Nephron progenitor cell (in vitro differentiated cells): ENCODE measurements around the gene CRHR2.

ENCODE experiments used
- DNase-seq: peaks from one replicate; pipeline ENCODE4 v3.0.0; 2021
- H3K27ac Mint-ChIP-seq: 2 replicates; pipeline ENCODE4 v1.8.0; 2021; ENCODE audit warnings: mild to moderate bottlenecking, moderate library complexity, mixed read lengths
- H3K27me3 Mint-ChIP-seq: 2 replicates; pipeline ENCODE4 v1.8.0; 2021; ENCODE audit warnings: mild to moderate bottlenecking, low read depth, mixed read lengths; ENCODE audit not compliant: poor library complexity
- H3K36me3 Mint-ChIP-seq: 2 replicates; pipeline ENCODE4 v1.8.0; 2021; ENCODE audit warnings: low read depth, mixed read lengths
- H3K4me1 Mint-ChIP-seq: 2 replicates; pipeline ENCODE4 v1.8.0; 2021; ENCODE audit warnings: mixed read lengths
- H3K4me3 Mint-ChIP-seq: 2 replicates; pipeline ENCODE4 v1.8.0; 2021; ENCODE audit warnings: mild to moderate bottlenecking, moderate library complexity, mixed read lengths
- H3K9me3 Mint-ChIP-seq: 2 replicates; pipeline ENCODE4 v1.8.0; 2021; ENCODE audit warnings: mild to moderate bottlenecking, moderate library complexity, mixed read lengths
- TF ChIP-seq, protein P1 (sequence below): fragments of 200-600 bp; sonication (generic); IDR thresholded peaks from 2 replicates; pipeline ENCODE4 v1.5.0; 2021; ENCODE audit warnings: antibody characterized with exemption

The CRHR2 gene

DNA sequence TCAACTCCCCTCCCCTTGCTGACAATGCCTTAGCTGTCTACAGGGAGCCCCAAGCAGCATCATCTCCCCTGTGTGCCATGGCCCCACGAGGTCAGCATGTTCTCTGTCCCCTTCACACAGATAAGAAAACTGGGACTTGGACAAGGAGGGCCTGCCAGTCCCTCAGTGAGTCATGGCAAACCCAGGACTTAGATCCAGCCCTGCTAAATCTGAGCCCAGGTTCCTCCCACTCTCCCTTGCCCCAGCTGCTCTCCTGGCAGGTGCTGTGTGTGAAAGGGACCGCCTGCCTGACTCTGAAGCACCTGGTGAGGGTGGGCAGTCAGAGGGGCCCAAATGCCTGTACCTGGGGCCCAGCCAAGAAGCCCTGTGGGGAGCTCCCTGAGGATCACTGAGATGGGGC lies 7.4 kb downstream of the CRHR2 start:
- TF ChIP-seq, protein P1, sequence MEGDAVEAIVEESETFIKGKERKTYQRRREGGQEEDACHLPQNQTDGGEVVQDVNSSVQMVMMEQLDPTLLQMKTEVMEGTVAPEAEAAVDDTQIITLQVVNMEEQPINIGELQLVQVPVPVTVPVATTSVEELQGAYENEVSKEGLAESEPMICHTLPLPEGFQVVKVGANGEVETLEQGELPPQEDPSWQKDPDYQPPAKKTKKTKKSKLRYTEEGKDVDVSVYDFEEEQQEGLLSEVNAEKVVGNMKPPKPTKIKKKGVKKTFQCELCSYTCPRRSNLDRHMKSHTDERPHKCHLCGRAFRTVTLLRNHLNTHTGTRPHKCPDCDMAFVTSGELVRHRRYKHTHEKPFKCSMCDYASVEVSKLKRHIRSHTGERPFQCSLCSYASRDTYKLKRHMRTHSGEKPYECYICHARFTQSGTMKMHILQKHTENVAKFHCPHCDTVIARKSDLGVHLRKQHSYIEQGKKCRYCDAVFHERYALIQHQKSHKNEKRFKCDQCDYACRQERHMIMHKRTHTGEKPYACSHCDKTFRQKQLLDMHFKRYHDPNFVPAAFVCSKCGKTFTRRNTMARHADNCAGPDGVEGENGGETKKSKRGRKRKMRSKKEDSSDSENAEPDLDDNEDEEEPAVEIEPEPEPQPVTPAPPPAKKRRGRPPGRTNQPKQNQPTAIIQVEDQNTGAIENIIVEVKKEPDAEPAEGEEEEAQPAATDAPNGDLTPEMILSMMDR = no peak
- no peak for DNase-seq
- H3K27me3 Mint-ChIP-seq = peaks cover 61% of the 10 kb centered on the region
- no peak overlapping the region for H3K4me3 Mint-ChIP-seq
- H3K27ac Mint-ChIP-seq = no peak overlapping the region
- peaks cover 8% of the 10 kb centered on the region for H3K36me3 Mint-ChIP-seq
- no peaks in the 10 kb centered on the region for H3K9me3 Mint-ChIP-seq
- H3K4me1 Mint-ChIP-seq = peaks cover 10% of the 10 kb centered on the region

DNA sequence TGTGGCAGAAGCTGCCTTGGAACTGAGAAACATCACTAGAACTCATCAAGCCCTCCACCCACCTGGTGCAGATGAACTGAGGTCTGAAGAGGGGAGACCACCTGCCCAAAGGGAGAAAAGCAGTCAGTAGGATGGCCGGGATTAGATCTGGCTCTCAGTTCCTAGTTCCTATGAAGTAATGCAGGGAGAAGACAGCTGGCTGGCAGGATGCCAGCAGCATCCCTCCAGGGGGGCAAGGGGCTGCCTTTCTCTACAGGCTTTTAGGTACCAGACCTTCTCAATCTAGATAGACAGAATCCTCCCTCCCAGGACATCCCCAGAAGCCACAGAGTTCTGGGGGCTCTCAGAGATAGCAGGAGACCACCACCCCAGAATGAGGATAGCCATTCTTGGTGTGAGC lies 7.8 kb downstream of the CRHR2 start:
- H3K9me3 Mint-ChIP-seq = no peaks in the 10 kb centered on the region
- H3K27me3 Mint-ChIP-seq = peaks cover 57% of the 10 kb centered on the region
- peaks cover 8% of the 10 kb centered on the region for H3K36me3 Mint-ChIP-seq
- DNase-seq = no peak
- H3K4me3 Mint-ChIP-seq = no peak overlapping the region
- TF ChIP-seq, protein P1 = no peak
- no peak overlapping the region for H3K27ac Mint-ChIP-seq
- H3K4me1 Mint-ChIP-seq = peaks cover 5% of the 10 kb centered on the region

DNA sequence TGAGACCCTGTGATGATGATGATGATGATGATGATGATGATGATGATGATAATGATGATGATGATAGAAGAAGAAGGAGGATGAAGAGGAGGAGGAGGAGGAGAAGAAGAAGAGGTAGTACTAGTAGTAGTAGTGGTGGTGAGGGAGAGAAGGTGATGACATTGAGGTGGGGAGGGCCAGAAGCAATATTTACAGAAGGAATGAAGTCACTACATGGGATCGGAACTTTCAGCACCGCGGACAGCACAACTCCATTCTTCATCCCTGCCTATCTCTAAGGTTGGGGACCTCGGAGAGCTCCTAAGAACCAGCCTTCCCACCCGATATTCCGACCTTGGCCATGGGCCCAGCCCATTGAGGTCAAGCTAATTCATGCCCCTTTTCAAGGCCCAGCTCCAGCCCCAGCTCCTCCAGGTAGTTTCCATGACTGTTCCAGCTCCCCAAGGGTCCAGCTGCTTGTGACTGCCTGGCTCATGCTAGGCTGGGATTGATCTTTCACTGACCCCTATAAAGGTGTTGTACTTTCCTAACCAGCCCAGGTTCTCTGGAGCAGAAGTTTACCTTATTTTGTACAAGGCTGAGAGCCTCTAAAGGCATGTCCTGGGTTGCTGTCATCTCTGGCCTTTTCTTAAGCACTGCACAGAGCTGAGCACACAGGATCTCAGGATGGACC lies 10.3 kb downstream of the CRHR2 start:
- peak; percentile 84 for DNase-seq
- H3K27me3 Mint-ChIP-seq = peaks cover 38% of the 10 kb centered on the region
- H3K4me1 Mint-ChIP-seq = no peaks in the 10 kb centered on the region
- H3K9me3 Mint-ChIP-seq = no peaks in the 10 kb centered on the region
- no peak overlapping the region for H3K27ac Mint-ChIP-seq
- peaks cover 8% of the 10 kb centered on the region for H3K36me3 Mint-ChIP-seq
- TF ChIP-seq, protein P1 = no peak
- H3K4me3 Mint-ChIP-seq = no peak overlapping the region

DNA sequence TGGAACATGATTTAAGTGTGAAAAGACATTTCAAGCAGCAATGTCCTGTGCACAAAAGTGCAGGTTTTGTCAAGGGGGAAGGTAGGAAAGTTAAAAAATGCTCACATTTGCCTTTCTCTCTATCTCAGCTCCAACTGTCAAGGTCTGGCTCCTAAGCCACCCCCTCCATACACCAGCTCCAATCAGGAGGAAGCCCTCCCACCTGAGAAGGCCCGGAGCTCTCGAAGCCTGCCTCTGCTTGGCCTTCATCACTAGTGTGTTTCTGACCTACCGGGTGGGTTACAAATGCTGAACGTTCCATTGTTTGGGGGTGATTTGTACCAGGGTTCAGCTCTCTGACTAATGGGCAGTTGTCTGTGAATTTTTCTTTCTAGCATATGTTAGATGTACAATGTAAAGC lies 14.2 kb downstream of the CRHR2 start:
- H3K4me3 Mint-ChIP-seq = no peak overlapping the region
- H3K27ac Mint-ChIP-seq = no peak overlapping the region
- peaks cover 4% of the 10 kb centered on the region for H3K36me3 Mint-ChIP-seq
- DNase-seq = no peak
- peaks cover 17% of the 10 kb centered on the region for H3K27me3 Mint-ChIP-seq
- no peaks in the 10 kb centered on the region for H3K4me1 Mint-ChIP-seq
- TF ChIP-seq, protein P1 = no peak
- H3K9me3 Mint-ChIP-seq = no peaks in the 10 kb centered on the region

DNA sequence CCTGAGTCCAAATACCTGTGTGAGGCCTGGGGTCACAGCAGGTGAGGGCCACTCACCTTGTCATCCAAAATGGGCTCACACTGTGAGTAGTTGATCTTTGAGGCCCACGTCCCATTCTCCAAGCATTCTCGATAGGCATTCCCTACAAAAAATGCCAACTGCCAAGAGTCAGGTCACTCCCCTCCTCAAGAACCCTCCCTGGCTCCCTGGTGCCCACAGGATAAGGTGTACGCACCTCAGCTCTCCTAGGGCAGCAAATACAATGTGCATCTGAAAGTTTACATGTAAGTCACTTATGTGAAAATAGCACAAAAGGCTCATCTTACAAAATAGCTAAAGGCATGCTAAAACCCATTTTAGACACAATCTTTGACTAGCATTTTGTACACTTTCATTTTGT lies 15.1 kb downstream of the CRHR2 start:
- no peaks in the 10 kb centered on the region for H3K36me3 Mint-ChIP-seq

DNA sequence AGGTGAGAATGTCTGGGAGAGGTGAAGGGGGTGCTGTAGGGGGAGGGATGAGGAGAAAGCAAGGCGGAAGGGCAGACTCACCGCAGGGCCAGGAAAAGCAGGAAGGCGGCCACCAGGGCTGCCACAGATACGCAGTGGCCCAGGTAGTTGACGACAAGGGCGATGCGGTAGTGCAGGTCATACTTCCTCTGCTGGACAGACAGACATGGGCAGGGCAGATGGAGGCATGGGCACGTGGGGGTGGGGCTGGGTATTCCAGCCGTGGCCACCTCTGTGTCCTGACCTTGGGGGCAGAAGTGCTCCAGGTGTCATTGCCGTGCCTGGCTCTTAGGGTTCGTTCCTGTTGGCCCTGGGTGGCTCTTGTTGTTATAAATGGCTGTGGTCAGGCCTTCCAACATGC lies 16.8 kb downstream of the CRHR2 start:
- H3K9me3 Mint-ChIP-seq = no peaks in the 10 kb centered on the region

More for the DNA sequence above, 15.1 kb downstream of the CRHR2 start:
- Mint-ChIP-seq H3K27me3 (peaks cover 17% of the 10 kb centered on the region), H3K27ac (no peak overlapping the region), H3K4me3 (no peak overlapping the region), H3K9me3 (no peaks in the 10 kb centered on the region), H3K4me1 (no peaks in the 10 kb centered on the region)
- no peak for DNase-seq
- TF ChIP-seq, protein P1 = no peak

More for the DNA sequence above, 16.8 kb downstream of the CRHR2 start:
- TF ChIP-seq, protein P1 = no peak
- H3K4me1 Mint-ChIP-seq = no peaks in the 10 kb centered on the region
- DNase-seq = no peak
- peaks cover 16% of the 10 kb centered on the region for H3K27me3 Mint-ChIP-seq
- H3K4me3 Mint-ChIP-seq = no peak overlapping the region
- no peak overlapping the region for H3K27ac Mint-ChIP-seq
- no peaks in the 10 kb centered on the region for H3K36me3 Mint-ChIP-seq
